Measurements from ENCODE around the gene MYH14. TPM values are rescaled to one million over a fixed set of nuclear protein-coding genes. Genes with fewer than 3 reads are reported as not detected.

The MYH14 gene
- total and polyA plus RNA-seq, 2 of the 8 experiments (the other 6 are each of a cell fraction or from before 2014, with no cell fraction given): 17.3 to 28.6 TPM

- no peak for DNase-seq (ENCODE audit: low read depth in 1 of 2, low spot score in 2 of 2)
- Histone ChIP-seq H3K18ac (ENCODE audit: extremely low read depth, low read length) (no peak overlapping the region), H3K9ac (replicated peaks in 1 of 4; ENCODE audit: extremely low read depth in 1 of 4, low read depth in 3 of 4, low read length in 3 of 4) (no peak overlapping the region), H3K23ac (ENCODE audit: insufficient read length) (no peak overlapping the region), H3K14ac (ENCODE audit: insufficient read length) (no peak overlapping the region), H3K56ac (replicated peaks; ENCODE audit: insufficient read length, low read depth, low read length) (no peak overlapping the region), H4K5ac (ENCODE audit: insufficient read length, low read depth, low read length) (no peak overlapping the region), H4K20me1 (replicated peaks in 1 of 2; ENCODE audit: control insufficient read depth in 1 of 2, insufficient read depth in 2 of 2, low read length in 2 of 2) (peaks cover 0 to 3% of the 10 kb centered on the region in 2 experiments), H4K8ac (ENCODE audit: extremely low read depth, insufficient read depth, low read length) (no peak overlapping the region), H2AK5ac (ENCODE audit: low read depth, low read length) (no peak overlapping the region), H2BK5ac (ENCODE audit: low read depth, low read length) (no peak overlapping the region), H3K4me1 (replicated peaks in 1 of 4; ENCODE audit: control insufficient read depth in 3 of 4, insufficient read depth in 4 of 4, low read length in 3 of 4) (no peaks in the 10 kb centered on the region), H2AFZ (ENCODE audit: low read length) (no peak overlapping the region), H2BK20ac (ENCODE audit: low read length) (no peak overlapping the region), H3K79me1 (ENCODE audit: low read depth, low read length) (no peaks in the 10 kb centered on the region), H3K36me3 (ENCODE audit: control insufficient read depth in 2 of 4, insufficient read depth in 4 of 4, low read length in 3 of 4) (no peaks in the 10 kb centered on the region), H3K4ac (replicated peaks; ENCODE audit: insufficient read length, low read depth, low read length) (no peak overlapping the region), H3K4me2 (ENCODE audit: insufficient read depth in 1 of 2, low read depth in 2 of 2, low read length in 2 of 2) (no peak overlapping the region), H2BK120ac (replicated peaks; ENCODE audit: low read depth, low read length) (no peak overlapping the region), H3K4me3 (ENCODE audit: extremely low read depth in 1 of 4, insufficient read depth in 2 of 4, low read depth in 3 of 4, low read length in 4 of 4) (no peak overlapping the region), H3K23me2 (ENCODE audit: low read depth, low read length) (peaks cover 4% of the 10 kb centered on the region; the same call in 1 of the 2 replicates), H2BK15ac (ENCODE audit: low read length) (no peak overlapping the region), H2BK12ac (ENCODE audit: low read depth, low read length) (no peak overlapping the region), H3K9me3 (ENCODE audit: insufficient read depth in 2 of 2, low read depth in 1 of 2, low read length in 1 of 2) (no peaks in the 10 kb centered on the region), H3K27me3 (replicated peaks in 1 of 4; ENCODE audit: control insufficient read depth in 3 of 4, extremely low read depth in 1 of 4, insufficient read depth in 3 of 4, low read length in 3 of 4) (peaks cover 0 to 7% (median 4%) of the 10 kb centered on the region in 4 experiments; a peak in 3 of 7 replicates), H4K91ac (replicated peaks; ENCODE audit: insufficient read length, low read length) (no peak overlapping the region), H3K79me2 (ENCODE audit: control insufficient read depth in 1 of 2, insufficient read depth in 2 of 2, low read length in 2 of 2) (no peaks in the 10 kb centered on the region), H3K27ac (ENCODE audit: low read depth, low read length) (no peak overlapping the region)
- ChIA-PET POLR2A (ENCODE audit: partially characterized antibody) (no interaction called here), CTCF (ENCODE audit: partially characterized antibody) (no interaction called here)
- WGBS, 2 experiments (ENCODE audit: extremely low coverage in 1 of 2, insufficient coverage in 1 of 2, insufficient read length in 1 of 2, insufficient replicate concordance in 2 of 2, low coverage in 1 of 2, low lambda C conversion rate in 2 of 2, missing lambda C conversion rate in 1 of 2): 78% methylated on average over 3 of the region's 3 CpGs; no CpG with 5 or more reads in 1 of the 2 experiments
- FAIRE-seq: no peak
- TF ChIP-seq KDM5A (IDR thresholded peaks at IDR 0.05; ENCODE audit: low read length) (no peak), ZNF274 (IDR thresholded peaks at IDR 0.05; ENCODE audit: borderline replicate concordance, extremely low read depth, low read length) (no peak), HDAC6 (IDR thresholded peaks at IDR 0.05; ENCODE audit: low read depth, low read length) (no peak), FOSL1 (IDR thresholded peaks at IDR 0.05; ENCODE audit: insufficient read depth, low read depth, low read length) (no peak), E2F6 (IDR thresholded peaks at IDR 0.05) (no peak), SAP30 (IDR thresholded peaks at IDR 0.05; ENCODE audit: insufficient read depth, insufficient replicate concordance, low read length) (no peak), BCL11A (IDR thresholded peaks at IDR 0.05; ENCODE audit: low read depth in 2 of 2, low read length in 2 of 2) (no peak), SRF (IDR thresholded peaks at IDR 0.05; ENCODE audit: low read depth, low read length) (no peak), HDAC2 (IDR thresholded peaks at IDR 0.05; ENCODE audit: borderline replicate concordance in 1 of 2, low read depth in 2 of 2, low read length in 2 of 2) (no peak), RFX5 (IDR thresholded peaks at IDR 0.05; ENCODE audit: borderline replicate concordance, low read depth, low read length) (no peak), EZH2 (IDR thresholded peaks at IDR 0.05; ENCODE audit: low read depth, low read length, severe bottlenecking) (no peak)
Measured at GRCh38 chr19:50197348-50197747, 6.1 kb upstream of the MYH14 start.
